Epithelial cell of esophagus (primary cell): Measurements from ENCODE around the gene VEGFC.

Source experiments
- DNase-seq: peaks from one replicate; pipeline ENCODE4 v3.0.0; 2010; ENCODE audit warnings: low read depth
- H3K4me3 ChIP-seq: 2 replicates; pipeline ENCODE4 v1.5.1; 2011; ENCODE audit warnings: mild to moderate bottlenecking, low read length, control low read depth
- CTCF ChIP-seq: IDR thresholded peaks from 2 replicates; pipeline ENCODE4 v1.5.1; 2011; ENCODE audit warnings: low read depth, mild to moderate bottlenecking, low read length, control low read depth, inconsistent platforms; ENCODE audit not compliant: insufficient read depth; ENCODE audit errors: missing control alignments

The VEGFC gene

GRCh38 chr4:176654565-176655216 is 138.0 kb downstream of the VEGFC start:
- no peak for TF ChIP-seq CTCF
- no peak for DNase-seq
- no peak overlapping the region for H3K4me3 ChIP-seq

- H3K4me3 ChIP-seq = no peak overlapping the region
- TF ChIP-seq CTCF = no peak
- no peak for DNase-seq
These were observed 139.1 kb downstream of the VEGFC start for GRCh38 chr4:176653401-176654220.

- DNase-seq = no peak
- no peak overlapping the region for H3K4me3 ChIP-seq
- no peak for TF ChIP-seq CTCF
These were observed 146.4 kb downstream of the VEGFC start for GRCh38 chr4:176646311-176646710.

- DNase-seq = no peak
- no peak for TF ChIP-seq CTCF
- H3K4me3 ChIP-seq = no peak overlapping the region
These were observed 147.3 kb downstream of the VEGFC start for GRCh38 chr4:176645246-176645960.

- no peak for TF ChIP-seq CTCF
- peak; percentile 23 for DNase-seq
- H3K4me3 ChIP-seq = no peak overlapping the region
These were observed 150.2 kb downstream of the VEGFC start for GRCh38 chr4:176642472-176642871.

- H3K4me3 ChIP-seq = no peak overlapping the region
- peak; percentile 17 for DNase-seq
- no peak for TF ChIP-seq CTCF
These were observed 151.5 kb downstream of the VEGFC start for GRCh38 chr4:176641237-176641636.
